Hematopoietic multipotent progenitor cell treated with erythropoietin and hydrocortisone succinate and interleukin-3 and kit ligand, for 15 days (in vitro differentiated cells): ENCODE measurements around the gene USP20.
A peak's percentile ranks its signal among the peaks of the same experiment; 100 is the strongest.
"Not testable (repeated sequence)": the region's sequence is repeated elsewhere in the genome, so short reads cannot be mapped to it uniquely, and the experiment has no call there.

ENCODE experiments used
- DNase-seq: peaks from one replicate; pipeline ENCODE4 v3.0.0-alpha.2; 2015; ENCODE audit warnings: low spot score

USP20 gene

GRCh38 chr9:129835128-129835859 lies at the start of gene USP20, which contains the start of gene C9orf78:
Gene USP20, plus strand, starts transcription at chr9:129835458. Its CDS starts 17,098 bp downstream, at chr9:129852556.
Gene C9orf78, minus strand, starts transcription at chr9:129835275. Its CDS starts 54 bp downstream, at chr9:129835221.
- DNase-seq = peak; percentile 99

GRCh38 chr9:129785866-129786265 lies 49.4 kb upstream of the USP20 start:
- DNase-seq = no peak

GRCh38 chr9:129786481-129786880 lies 48.8 kb upstream of the USP20 start:
- DNase-seq = no peak

- DNase-seq = no peak
These were observed 40.7 kb upstream of the USP20 start for GRCh38 chr9:129794549-129794948.

- not testable (repeated sequence) for DNase-seq
These were observed 39.2 kb upstream of the USP20 start for GRCh38 chr9:129796029-129796428.

- no peak for DNase-seq
These were observed 36.3 kb upstream of the USP20 start for GRCh38 chr9:129798973-129799372.

- no peak for DNase-seq
These were observed 33.8 kb upstream of the USP20 start for GRCh38 chr9:129801504-129801903.

- peak; percentile 96 for DNase-seq
These were observed 32.2 kb upstream of the USP20 start, which contains the start of gene TOR1B for GRCh38 chr9:129802833-129803675. Gene TOR1B, plus strand, starts transcription at chr9:129803184. Its CDS starts 29 bp downstream, at chr9:129803213.

GRCh38 chr9:129803676-129804060 lies 31.6 kb upstream of the USP20 start:
- peak; percentile 55 for DNase-seq

- no peak for DNase-seq
These were observed 29.2 kb upstream of the USP20 start for GRCh38 chr9:129806061-129806460.

GRCh38 chr9:129809346-129809745 lies 25.9 kb upstream of the USP20 start:
- DNase-seq = no peak

GRCh38 chr9:129810116-129810515 lies 25.1 kb upstream of the USP20 start:
- no peak for DNase-seq

- no peak for DNase-seq
These were observed 24.5 kb upstream of the USP20 start for GRCh38 chr9:129810788-129811187.

GRCh38 chr9:129811967-129812363 lies 23.3 kb upstream of the USP20 start:
- no peak for DNase-seq

GRCh38 chr9:129812385-129812784 lies 22.9 kb upstream of the USP20 start:
- DNase-seq = no peak

GRCh38 chr9:129813661-129814060 lies 21.6 kb upstream of the USP20 start:
- no peak for DNase-seq

- no peak for DNase-seq
These were observed 20.6 kb upstream of the USP20 start for GRCh38 chr9:129814432-129815223.

GRCh38 chr9:129815278-129815677 lies 20.0 kb upstream of the USP20 start:
- no peak for DNase-seq

- no peak for DNase-seq
These were observed 18.5 kb upstream of the USP20 start for GRCh38 chr9:129816501-129817435.

- no peak for DNase-seq
These were observed 12.2 kb upstream of the USP20 start for GRCh38 chr9:129822898-129823541.

- DNase-seq = no peak
These were observed 11.7 kb upstream of the USP20 start for GRCh38 chr9:129823542-129823934.
